Esophagus squamous epithelium (tissue), 5 donors: Measurements from ENCODE around the gene ZBTB4. TPM values are rescaled to one million over a fixed set of nuclear protein-coding genes. Genes with fewer than 3 reads are reported as not detected.

Experiments
- DNase-seq: peaks from one replicate; lab custom pipeline; 2025; lab: John Stamatoyannopoulos, UW
- H3K27ac ChIP-seq, 4 donors: fragments of 200-600 bp; sonication (generic); one replicate each; pipeline ENCODE4 v1.5.1; 2016 to 2019; ENCODE audit warnings: mild to moderate bottlenecking in 1 of 4
- H3K27me3 ChIP-seq, 4 donors: fragments of 200-600 bp; sonication (generic); 1 replicate in 3 of 4; 2 replicates in 1 of 4; pipeline versions ENCODE4 v1.5.1 to v1.6.0; 2017 to 2021; ENCODE audit warnings: antibody characterized with exemption in 1 of 4
- H3K36me3 ChIP-seq, 3 donors: fragments of 200-600 bp; sonication (generic); one replicate each; pipeline ENCODE4 v1.5.1; 2016 to 2019
- H3K4me1 ChIP-seq, 3 donors: fragments of 200-600 bp; sonication (generic); one replicate each; pipeline ENCODE4 v1.5.1; 2017 to 2019
- H3K4me3 ChIP-seq, 4 donors: fragments of 200-600 bp; sonication (generic); 1 replicate in 3 of 4; 2 replicates in 1 of 4; pipeline ENCODE4 v1.5.1; 2016 to 2019; ENCODE audit warnings: mild to moderate bottlenecking in 2 of 4, moderate library complexity in 1 of 4
- H3K9me3 ChIP-seq, 3 donors: fragments of 200-600 bp; sonication (generic); one replicate each; pipeline ENCODE4 v1.5.1; 2016 to 2019
- POLR2A ChIP-seq, 4 donors: fragments of 450-650 bp; IDR thresholded peaks; one replicate each; pipeline ENCODE4 v1.6.1; 2017; ENCODE audit warnings: antibody characterized with exemption in 4 of 4, mild to moderate bottlenecking in 4 of 4, moderate library complexity in 3 of 4
- WGBS, 2 donors: methylation state at CpG; one replicate each; pipeline ENCODE4 v1.1.5; 2018; 5-methylcytosine and 5-hydroxymethylcytosine counted together
- intact Hi-C: fragments of 100-400 bp; cut with DNase I; formaldehyde crosslinking; loops from one replicate; pipeline ENCODE4 v1.15.0; 2022
- total RNA-seq, 4 donors: library from RNA; depleted of rRNA; stranded (reverse); fragments of >200 nt; gene quantifications; one replicate each; pipeline ENCODE4 v1.1.0, GENCODE V29; 2016
- TF ChIP-seq, protein P1 (sequence below), 6 experiments: fragments of 450-650 bp in 4 of 6; fragments of 200-600 bp in 2 of 6; sonication (generic) in 2 of 6; IDR thresholded peaks; one replicate each; pipeline ENCODE4 v1.5.1; 2016 to 2019; ENCODE audit warnings: antibody characterized with exemption in 6 of 6, mild to moderate bottlenecking in 4 of 6, moderate library complexity in 4 of 6
- donor health status: DM: yes; HTN: yes; CAD: no.

Gene ZBTB4
- total RNA-seq, 4 donors from 2014 or later, result 13.4 to 35.1 (median 28.5) TPM

GRCh38 chr17:7501729-7502128 lies 22.3 kb upstream of the ZBTB4 start:
- TF ChIP-seq, protein P1, sequence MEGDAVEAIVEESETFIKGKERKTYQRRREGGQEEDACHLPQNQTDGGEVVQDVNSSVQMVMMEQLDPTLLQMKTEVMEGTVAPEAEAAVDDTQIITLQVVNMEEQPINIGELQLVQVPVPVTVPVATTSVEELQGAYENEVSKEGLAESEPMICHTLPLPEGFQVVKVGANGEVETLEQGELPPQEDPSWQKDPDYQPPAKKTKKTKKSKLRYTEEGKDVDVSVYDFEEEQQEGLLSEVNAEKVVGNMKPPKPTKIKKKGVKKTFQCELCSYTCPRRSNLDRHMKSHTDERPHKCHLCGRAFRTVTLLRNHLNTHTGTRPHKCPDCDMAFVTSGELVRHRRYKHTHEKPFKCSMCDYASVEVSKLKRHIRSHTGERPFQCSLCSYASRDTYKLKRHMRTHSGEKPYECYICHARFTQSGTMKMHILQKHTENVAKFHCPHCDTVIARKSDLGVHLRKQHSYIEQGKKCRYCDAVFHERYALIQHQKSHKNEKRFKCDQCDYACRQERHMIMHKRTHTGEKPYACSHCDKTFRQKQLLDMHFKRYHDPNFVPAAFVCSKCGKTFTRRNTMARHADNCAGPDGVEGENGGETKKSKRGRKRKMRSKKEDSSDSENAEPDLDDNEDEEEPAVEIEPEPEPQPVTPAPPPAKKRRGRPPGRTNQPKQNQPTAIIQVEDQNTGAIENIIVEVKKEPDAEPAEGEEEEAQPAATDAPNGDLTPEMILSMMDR (IDR thresholded peaks at IDR 0.05), result no peak
- TF ChIP-seq POLR2A (IDR thresholded peaks at IDR 0.05), result no peak
- intact Hi-C loops, result no loop called here

GRCh38 chr17:7499161-7499560 lies 19.7 kb upstream of the ZBTB4 start:
- Histone ChIP-seq H3K27me3 (no peaks in the 10 kb centered on the region), H3K4me1 (peaks cover 0 to 14% (median 0%) of the 10 kb centered on the region in 3 donors), H3K27ac (no peak overlapping the region), H3K36me3 (peaks cover 73 to 100% (median 80%) of the 10 kb centered on the region in 3 donors), H3K4me3 (no peak overlapping the region), H3K9me3 (no peaks in the 10 kb centered on the region)
- TF ChIP-seq POLR2A (IDR thresholded peaks at IDR 0.05), result no peak
- TF ChIP-seq, protein P1 (IDR thresholded peaks at IDR 0.05), result no peak
- DNase-seq, result no peak
- intact Hi-C loops, result no loop called here
- WGBS, 2 donors, result 77% methylated on average over 7 of the region's 11 CpGs; no CpG with 5 or more reads in 1 of the 2 donors

More at GRCh38 chr17:7501729-7502128, 22.3 kb upstream of the ZBTB4 start:
- peaks cover 73 to 100% (median 87%) of the 10 kb centered on the region in 3 donors for H3K36me3 ChIP-seq
- H3K4me3 ChIP-seq, result no peak overlapping the region
- no peaks in the 10 kb centered on the region for H3K9me3 ChIP-seq
- peaks cover 0 to 2% (median 0%) of the 10 kb centered on the region in 3 donors for H3K4me1 ChIP-seq
- 67 to 82% methylated on average over 4 to 11 of the region's 14 CpGs for WGBS, 2 donors
- no peak for DNase-seq
- H3K27me3 ChIP-seq, result no peaks in the 10 kb centered on the region
- no peak overlapping the region for H3K27ac ChIP-seq

GRCh38 chr17:7497636-7498035 lies 18.2 kb upstream of the ZBTB4 start:
- WGBS, 2 donors, result 82 to 87% methylated on average over 7 to 9 of the region's 14 CpGs
- Histone ChIP-seq H3K9me3 (no peaks in the 10 kb centered on the region), H3K4me1 (peaks cover 0 to 30% (median 0%) of the 10 kb centered on the region in 3 donors), H3K27me3 (no peaks in the 10 kb centered on the region), H3K36me3 (peaks cover 60 to 100% (median 65%) of the 10 kb centered on the region in 3 donors), H3K27ac (peak overlapping the region in 2 of 4 donors; percentile 39 to 46), H3K4me3 (no peak overlapping the region)
- TF ChIP-seq POLR2A (IDR thresholded peaks at IDR 0.05), result no peak
- TF ChIP-seq, protein P1 (IDR thresholded peaks at IDR 0.05), result no peak
- no peak for DNase-seq
- intact Hi-C loops, result no loop called here

GRCh38 chr17:7497228-7497627 lies 17.8 kb upstream of the ZBTB4 start:
- Histone ChIP-seq H3K27me3 (no peaks in the 10 kb centered on the region), H3K9me3 (no peaks in the 10 kb centered on the region), H3K36me3 (peaks cover 56 to 100% (median 61%) of the 10 kb centered on the region in 3 donors), H3K4me3 (no peak overlapping the region), H3K4me1 (peaks cover 0 to 34% (median 0%) of the 10 kb centered on the region in 3 donors), H3K27ac (peak overlapping the region in 2 of 4 donors; percentile 39 to 46)
- DNase-seq, result no peak
- 65 to 80% methylated on average over 1 to 2 of the region's 10 CpGs for WGBS, 2 donors
- TF ChIP-seq, protein P1 (IDR thresholded peaks at IDR 0.05), result no peak
- TF ChIP-seq POLR2A (IDR thresholded peaks at IDR 0.05), result no peak
- intact Hi-C loops, result no loop called here

GRCh38 chr17:7496470-7497183 lies 17.2 kb upstream of the ZBTB4 start:
- 80 to 82% methylated on average over 13 to 19 of the region's 20 CpGs for WGBS, 2 donors
- no peak for DNase-seq
- TF ChIP-seq POLR2A (IDR thresholded peaks at IDR 0.05), result no peak
- TF ChIP-seq, protein P1 (IDR thresholded peaks at IDR 0.05), result no peak
- peaks cover 50 to 100% (median 55%) of the 10 kb centered on the region in 3 donors for H3K36me3 ChIP-seq
- no peaks in the 10 kb centered on the region for H3K9me3 ChIP-seq
- peak overlapping the region in 2 of 4 donors; percentile 46 to 63 for H3K27ac ChIP-seq
- no peaks in the 10 kb centered on the region for H3K27me3 ChIP-seq
- peaks cover 0 to 40% (median 0%) of the 10 kb centered on the region in 3 donors for H3K4me1 ChIP-seq
- intact Hi-C loops, result no loop called here
- no peak overlapping the region for H3K4me3 ChIP-seq
